CD4-positive, alpha-beta T cell treated with Interferon alpha-2 for 1 hour (primary cell): ENCODE data around the gene CDH15.

Experiments used
- DNase-seq, 2 donors: peaks; one replicate each; pipeline ENCODE4 v3.0.0-alpha.2; 2020 to 2022

CDH15 gene

DNA sequence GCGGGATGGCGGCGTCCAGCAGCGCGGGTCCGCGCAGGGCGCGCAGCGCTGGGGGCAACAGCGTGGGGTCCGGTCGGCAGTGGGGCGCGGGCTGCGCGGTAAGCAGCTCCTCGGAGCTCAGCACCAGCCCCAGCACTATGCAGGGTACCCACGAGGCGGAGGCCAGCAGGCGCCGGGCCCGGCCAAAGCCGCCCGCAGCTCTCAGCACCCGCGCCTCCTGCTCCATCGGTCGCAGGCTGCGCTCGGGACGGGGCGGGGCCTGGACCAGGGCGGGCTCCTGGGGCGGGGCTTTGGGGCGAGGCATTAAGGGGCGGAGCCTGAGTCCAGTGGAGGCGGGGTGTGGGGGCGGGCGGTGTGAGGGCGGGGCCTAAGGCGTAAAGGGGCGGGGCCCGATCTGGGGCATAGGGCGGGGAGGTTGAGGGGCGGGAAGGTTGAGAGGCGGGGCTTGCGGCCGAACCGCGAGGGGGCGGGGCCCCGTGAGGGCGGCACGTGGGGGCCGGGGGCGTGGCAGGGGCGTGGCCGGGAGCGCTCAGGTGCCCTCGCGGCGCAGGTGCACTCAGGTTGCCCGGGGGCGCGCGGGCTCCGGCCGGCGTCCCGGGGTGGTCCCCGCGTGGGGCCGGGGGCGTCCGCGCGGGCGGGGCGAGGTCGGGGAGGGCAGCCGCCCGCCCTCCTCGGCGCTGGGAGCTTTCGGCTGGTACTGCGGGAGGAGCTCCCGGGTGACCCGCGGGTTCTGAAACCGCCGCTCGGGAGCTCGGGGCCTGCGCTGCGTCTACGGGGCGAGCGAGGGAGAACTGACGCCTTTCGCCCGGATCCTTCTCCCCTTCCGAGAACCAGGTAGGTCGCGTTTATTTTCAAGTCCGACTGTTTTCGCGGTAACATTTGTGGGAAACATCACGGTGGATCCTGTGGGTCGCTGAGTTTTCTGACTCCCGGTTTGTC is 30.2 kb downstream of the CDH15 start:
- peak; percentile 80 to 87 for DNase-seq

DNA sequence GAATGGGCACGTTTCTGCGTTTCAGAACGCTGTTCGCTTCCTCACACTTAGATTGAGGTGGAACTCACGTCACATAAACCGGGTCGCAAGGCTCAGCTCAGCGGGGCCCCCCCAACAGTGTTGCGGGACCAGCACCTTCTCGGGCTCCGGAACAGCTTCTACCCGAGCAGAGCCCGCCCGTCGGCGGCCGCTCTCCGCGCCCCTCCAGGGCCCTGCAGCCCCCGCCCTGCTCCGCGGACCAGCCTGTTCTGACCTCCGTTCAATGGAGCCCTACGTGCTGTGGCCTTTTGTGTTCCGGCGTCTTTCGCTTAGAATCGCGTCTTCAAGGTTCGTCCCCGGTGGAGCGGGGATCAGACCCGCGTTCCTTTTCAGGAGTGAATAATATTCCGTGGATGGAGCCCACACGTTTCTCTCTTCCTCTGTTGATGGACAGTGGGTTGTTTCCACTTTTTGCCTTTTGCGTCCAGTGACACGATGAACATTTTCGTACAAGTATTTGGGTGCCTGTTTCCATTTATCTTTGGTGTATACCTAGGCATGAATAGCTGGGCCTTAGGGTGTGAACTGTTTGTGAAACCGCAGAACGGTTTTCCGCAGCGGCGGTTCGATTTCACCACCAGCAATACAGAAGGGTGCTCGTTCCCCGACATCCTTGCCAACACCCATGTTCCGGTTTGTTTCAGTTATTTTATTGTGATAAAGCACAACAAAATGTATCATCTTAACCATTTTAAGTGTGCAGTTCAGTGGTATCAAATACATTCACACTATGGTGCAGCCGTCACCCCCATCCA is 31.1 kb downstream of the CDH15 start:
- no peak for DNase-seq

DNA sequence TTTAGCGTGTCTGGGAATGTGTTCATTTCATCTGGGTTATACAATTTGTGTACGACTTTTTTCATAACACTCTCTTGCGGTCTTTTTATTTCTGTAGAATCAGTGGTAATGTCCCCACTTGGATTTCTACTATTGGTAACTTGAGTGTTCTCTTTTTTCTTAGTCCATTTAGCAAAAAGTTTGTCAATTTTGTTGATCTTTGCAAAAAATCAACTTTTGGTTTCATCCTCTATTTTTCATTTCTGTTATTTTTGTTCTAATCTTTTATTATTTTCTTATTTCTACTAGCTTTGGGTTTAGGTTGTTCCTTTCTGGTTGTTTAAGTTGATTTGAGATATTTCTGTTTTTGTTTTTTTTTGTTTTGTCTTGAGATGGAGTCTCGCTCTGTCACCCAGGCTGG is 36.4 kb downstream of the CDH15 start:
- DNase-seq: no peak

DNA sequence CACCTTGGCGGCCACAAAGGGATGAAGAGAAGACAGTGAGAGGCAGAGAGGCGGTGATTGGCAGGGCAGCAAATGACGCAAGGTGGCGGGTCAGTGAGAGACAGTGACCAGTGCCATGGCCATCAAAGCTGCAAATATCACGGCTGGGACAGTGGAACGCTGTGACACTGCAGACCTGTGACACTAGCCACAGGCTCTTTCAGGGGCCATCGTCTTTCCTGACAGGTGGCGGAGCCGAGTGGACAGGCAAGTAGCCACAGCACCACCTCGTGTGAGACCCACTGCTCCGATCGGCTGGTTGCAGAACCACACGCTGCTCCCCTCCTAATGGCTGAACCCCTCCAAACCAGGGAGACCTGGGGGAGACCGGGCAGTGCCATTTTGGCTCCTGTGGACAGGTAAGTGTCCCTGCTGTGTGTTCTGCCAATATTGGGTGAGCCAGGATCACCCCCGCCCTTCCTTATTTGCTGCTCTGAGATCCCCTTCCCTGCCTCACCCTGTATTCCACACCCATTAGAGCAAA is 38.0 kb downstream of the CDH15 start:
- no peak for DNase-seq

DNA sequence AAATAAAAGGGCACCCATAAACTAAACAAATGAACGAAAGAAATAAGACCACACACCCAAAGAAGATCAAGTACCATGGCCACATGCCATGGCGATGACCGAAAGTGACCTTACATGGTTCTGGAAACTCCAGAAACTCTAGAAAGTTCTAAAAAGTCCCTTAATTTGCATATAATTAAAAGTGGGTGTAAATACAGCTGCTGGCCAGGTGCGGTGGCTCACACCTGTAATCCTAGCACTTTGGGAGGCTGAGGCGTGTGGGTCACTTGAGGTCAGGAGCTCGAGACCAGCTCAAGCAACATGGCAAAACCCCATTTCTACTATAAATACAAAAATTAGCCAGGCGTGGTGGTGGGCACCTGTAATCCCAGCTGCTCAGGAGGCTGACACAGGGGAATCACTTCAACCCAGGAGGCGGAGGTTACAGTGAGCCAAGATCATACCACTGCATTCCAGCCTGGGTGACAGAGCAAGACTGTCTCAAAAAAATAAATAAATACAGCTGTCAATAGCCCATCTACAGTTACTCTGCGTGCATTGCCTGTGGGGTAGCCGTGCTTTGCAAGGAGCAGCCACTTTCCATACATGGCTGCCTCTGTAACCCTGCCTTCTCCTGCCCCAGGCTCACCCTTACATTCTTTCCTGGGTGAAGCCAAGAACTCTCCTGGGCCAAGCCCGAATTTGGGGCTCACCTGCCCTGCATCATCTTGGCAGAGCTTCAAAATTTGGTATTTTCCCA is 38.8 kb downstream of the CDH15 start:
- no peak for DNase-seq

DNA sequence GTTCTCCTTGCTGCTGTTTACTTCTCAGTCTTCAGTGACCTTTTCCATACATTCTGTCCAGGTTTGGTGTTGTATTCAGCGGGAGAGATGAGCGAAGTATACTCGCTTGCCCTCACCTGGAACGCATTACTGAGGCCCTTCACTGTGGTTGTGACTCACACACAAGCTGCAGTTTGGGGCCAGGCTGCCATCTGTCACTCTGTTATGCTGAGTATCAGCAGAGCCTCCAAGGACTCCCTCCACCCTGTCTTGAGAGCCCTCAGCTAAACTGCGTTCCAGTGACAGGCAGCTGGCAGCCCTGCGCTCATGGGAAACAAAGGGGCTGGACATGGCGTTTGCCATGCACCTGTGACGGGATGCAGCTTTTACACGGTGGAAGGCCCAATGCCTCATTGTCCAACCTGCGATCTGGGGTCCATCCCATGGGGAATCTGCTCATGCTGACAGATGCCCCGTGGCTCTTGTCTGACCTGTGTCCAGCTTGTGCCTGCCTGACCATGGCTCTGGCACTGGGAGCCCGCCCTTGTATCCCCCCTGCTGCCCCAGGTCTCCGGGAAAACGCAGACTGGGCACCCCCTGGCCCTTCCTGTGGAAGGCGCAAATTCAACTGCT is 39.5 kb downstream of the CDH15 start:
- DNase-seq: no peak

DNA sequence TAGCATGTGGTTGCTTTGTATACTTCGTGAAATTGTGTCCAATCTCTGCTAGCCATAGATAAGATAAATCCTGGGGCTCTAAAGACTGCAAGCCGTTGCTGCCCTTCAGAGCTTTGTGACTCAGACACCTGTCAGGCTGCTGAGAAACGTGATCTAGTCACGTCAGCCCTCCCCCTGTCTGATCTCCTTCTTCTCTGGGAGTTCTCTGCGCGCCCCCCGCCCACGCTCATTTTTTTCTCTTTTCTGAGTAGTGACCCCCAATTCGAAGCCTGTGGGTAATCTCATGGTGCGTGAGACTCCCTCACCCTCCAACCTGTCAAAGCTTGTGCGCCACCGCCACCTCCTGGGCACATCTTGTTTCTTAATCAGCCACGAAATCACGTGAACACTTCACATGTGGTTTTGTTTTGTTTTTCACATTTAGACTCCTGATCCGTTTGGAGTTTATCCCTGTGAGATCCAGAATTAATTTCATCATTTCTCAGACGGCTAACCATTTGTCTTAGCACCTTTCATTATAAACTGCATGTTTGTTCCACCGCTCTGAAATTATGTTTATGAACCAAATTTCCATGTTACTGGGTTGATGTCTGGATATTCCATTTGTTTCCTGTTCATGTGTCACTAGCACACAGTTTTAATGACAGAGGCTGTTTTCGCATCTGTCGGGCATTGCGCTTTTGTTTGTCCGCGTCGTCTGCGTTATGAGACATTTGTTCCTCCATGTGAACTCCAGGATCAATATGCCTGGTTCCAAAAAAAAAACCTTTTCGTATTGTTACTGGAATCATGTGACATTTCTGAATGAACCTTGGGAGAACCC is 45.0 kb downstream of the CDH15 start:
- peak; percentile 81 to 85 for DNase-seq

DNA sequence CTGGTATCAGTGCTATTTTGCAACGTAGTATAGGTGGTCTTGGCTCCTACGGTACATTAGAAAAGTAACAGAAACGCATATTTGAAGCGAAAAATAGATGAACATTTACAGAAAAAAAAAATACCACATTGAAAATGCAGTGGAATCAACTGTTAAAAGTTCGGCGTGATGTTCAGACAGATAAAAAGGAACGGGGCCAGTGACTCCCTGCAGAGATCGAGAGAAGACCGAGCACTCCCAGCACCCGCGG is 45.5 kb downstream of the CDH15 start:
- no peak for DNase-seq

DNA sequence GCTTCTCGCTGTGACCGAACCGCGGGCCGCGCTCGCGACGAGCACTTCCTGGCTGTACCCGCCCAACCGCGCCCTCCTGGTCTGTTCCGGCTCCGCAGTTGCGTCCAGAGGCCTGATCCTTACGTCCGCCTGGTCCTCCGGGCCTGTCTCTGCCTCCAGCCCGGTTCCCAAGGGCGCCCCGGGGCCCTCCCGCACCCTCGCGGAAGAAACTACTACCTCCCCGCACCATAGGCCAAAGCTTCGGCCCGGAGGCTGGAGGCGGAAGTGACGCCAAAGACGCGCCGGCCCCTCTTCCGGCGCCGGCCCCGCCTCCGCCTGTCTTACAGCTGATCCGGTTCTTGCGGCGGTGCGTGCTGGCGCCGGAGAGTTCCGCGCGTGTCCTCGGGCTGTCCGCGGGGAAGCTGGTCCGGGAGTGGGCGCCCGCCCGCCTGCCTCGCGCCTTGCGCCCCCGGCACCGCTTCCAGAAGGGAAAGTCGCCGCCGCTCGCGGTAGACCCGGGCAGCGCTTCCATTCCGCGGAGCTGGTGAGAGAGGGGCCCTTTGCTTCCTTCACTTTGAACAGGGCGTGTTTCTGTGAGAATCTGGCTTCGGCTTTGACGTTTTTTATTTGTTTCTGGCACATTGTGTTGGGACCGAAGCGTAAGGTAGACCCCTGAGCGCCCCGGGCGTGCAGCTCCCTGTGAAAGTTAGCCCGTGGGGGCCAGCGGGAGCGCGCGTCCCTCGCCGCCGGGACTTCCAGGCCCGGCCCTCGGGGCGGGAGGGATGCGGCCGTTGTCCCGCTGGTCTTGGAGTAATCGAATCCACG is 46.0 kb downstream of the CDH15 start, which contains the start of gene ZNF778:
Gene ZNF778 (plus strand): TSS at position 316 of the 804 bp plus-strand sequence. CDS start 3,425 bp downstream, outside the sequence.
- DNase-seq: peak; percentile 82 to 86

DNA sequence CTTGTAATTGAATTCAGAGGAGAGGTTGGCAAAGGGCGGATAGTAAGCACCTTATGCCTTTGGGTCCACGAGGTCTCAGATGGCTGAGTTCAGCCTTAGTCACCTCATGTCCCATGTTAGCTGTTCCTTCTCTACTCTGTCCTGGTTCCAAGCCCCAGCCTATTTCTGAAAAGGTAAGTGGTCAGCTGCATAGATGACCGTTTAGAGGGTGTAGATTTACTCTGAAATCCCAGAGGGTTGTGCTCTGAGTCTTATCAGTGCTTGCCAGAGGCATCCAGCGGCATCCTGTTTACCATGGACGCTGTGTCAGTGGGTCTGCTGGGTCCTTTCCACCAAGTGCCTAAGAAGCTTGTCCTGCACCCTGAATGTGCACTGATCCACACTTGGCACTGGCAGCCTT is 47.8 kb downstream of the CDH15 start:
- DNase-seq: no peak

DNA sequence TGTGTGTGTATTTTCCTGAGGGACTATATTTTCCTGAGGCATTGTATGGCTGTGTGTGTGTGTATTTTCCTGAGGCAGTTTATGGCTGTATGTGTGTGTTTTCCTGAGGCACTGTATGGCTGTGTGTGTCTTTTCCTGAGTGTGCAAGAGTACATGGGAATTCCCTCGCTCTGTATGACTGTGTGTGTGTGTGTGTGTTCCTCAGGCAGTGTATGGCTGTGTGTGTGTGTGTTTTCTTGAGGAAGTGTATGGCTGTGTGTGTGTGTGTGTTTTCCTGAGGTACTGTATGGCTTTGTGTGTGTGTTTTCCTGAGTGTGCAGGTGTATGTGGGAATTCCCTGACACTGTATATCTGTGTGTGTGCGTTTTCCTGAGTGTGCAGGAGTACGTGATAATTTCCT is 50.1 kb downstream of the CDH15 start:
- no peak for DNase-seq

DNA sequence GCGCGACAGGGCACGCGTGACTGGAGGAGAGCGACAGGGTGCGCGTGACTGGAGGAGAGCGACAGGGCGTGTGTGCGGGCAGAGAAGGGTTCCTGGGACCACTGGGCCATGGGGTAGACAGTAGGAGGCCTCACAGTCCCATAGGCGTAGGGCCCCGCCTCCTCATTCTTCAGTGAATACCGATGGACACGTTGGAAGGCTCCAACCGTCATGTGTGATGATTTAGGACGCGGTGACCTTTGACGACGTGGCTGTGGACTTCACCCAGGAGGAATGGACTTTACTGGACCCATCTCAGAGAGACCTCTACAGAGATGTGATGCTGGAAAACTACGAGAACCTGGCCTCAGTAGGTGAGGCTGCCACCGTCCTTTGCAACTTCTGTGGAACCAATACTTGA is 51.4 kb downstream of the CDH15 start:
- no peak for DNase-seq

DNA sequence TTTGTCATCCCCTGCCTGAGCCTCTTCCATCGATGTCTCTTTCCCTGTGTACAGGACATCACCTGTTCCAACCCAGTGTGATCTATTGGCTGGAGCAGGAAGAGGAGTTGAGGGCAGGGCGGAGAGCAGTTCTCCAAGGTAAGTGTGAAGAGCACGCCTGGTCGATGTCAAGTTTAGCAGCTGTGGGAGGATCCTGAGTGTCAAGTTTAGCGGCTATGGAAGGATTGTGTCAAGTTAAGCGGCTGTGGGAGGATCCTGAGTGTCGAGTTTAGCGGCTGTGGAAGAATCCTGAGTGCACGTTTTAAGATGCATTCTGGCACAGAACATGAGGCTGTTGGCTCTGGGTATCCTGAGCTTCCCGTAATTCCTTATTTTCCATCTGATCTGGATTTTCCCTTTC is 53.1 kb downstream of the CDH15 start:
- no peak for DNase-seq

DNA sequence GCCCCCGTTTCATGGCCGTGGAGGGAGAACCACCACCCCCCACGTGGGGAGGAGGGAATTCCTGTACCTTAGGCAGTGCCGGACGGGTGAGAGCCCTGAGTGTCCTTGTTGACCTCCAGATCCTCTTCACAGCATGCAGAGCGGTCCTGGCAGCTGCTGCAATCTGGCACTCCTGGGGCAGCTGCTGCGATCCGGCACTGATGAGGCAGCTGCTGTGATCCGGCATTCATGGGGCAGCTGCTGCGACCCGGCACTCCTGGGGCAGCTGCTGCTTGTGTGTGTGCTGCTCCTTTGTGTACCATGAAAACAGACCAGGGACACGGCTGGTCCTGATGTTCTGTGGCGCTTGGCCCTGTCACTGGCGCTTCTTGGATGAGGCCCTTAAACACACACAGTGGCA is 58.7 kb downstream of the CDH15 start:
- no peak for DNase-seq

DNA sequence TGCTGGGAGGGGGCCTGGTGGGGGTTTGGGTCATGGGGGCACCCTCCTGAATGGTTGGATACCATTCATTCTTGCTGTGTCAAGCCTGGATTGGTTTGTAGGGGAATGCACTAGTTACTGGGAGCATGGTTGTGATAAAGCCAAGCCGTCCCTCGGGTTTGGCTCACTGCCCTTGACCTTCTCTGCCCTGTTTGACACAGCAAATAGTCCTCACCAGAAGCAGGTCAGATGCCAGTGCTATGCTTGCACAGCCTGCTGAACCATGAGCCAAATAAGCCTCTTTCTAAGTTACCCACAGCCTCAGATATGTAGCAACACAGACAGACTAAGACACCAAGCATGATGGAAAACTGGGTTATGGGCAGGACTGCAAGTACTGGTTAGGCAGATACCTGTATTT is 60.6 kb downstream of the CDH15 start:
- no peak for DNase-seq

DNA sequence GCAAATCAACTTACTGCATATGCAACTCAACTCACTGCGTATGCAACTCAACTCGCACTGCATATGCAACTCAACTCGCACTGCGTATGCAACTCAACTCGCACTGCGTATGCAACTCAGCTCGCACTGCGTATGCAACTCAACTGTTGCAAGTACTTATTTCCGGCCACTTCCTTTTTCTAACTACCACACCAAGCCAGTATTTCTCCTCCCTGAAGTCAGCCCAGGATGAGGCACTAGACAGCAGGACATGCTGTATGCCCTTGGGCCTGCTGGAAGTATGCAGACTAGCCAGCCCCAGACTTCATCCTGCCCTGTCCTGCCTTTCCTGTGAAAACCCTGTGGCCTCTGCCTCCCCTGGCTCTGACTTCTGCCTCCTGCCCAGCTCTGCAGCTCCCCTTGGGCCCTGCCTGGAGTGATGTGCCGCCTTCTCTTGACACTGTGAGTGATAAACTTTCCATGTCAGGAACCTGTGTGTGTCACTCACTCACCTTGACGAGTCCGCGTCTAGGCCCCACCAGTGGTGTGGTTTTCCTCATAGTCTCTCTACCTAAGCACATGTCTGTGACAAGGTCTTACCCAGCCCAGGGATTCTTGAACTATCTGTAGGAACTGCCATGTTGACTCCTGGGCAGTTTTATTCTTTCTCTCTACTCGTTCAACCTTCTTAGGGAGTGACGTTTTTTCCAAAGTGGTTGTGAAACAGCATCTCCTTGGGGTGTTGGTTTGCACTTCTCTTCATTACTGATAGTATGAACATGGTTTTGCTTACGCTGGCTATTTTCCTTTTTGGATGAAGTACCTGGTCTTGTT is 62.3 kb downstream of the CDH15 start:
- DNase-seq: no peak

DNA sequence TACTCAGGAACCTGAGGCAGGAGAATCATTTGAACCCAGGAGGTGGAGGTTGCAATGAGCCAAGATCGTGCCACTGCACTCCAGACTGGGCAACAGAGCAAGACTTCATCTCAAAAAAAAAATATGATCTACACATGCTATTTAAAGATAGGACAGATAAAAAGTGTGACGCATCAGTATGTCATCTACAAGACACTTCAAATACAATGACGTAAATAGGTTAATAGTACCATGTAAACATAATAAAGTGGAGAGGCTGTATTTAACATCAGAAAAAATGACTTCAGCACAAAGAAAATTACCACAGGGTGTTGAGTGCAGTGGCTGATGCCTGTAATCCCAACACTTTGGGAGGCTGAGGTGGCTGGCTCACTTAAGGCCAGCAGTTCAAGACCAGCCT is 66.2 kb downstream of the CDH15 start:
- no peak for DNase-seq

DNA sequence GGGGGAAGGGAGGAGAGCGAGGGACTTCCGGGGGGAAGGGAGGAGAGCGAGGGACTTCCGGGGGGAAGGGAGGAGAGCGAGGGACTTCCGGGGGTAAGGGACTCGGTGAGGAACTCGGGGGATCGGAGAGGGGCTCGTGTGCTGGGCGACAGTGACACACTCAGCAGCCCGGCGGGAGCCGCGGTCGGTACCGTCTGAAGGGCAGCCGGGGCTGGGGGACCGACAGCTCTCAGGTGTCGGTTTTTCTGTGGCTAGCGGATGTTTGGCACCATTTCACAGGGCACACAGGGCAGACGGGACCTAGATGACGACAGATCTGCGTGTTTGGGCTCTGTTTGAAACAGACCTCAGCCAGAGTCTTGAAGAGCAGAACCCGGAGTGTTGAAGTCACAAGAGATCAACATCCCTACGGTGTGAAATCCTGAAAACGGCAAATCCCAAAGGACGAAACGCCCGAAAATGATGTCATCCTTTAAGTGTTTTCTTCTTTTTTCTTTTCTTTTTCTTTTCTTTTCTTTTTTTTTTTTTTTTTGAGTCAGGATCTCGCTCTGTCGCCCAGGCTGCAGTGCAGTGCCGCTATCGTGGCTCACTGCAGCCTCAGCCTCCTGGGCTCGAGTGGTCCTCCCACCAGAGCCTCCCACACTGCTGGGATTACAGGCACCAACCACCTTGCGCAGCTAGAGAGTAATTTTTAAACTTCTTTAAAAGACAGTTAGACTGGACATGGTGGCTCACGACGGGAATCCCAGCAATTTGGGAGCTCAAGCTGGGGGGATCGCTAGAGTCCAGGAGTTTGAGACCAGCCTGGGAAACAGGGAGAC is 69.8 kb downstream of the CDH15 start:
- DNase-seq: peak; percentile 86 to 88

DNA sequence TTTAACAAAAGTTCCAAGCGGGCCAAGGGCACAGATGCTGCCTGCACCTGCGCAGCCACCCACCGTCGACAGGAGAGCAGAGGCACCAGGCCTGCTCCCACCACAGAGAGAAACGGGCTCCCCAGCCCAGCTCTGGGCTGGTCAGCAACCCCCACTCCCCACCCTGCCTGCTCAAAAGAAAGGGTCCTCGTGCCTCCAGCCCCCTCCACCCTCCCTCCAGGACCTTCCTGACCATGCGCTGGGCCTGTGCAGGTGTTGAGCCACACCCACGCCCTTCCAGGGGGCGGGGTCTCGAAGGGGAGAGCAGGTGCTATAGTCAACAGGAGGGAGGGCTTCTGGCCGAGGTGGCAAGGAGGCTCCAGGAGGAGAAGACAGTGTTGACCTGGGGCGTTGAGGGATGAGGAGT is 71.2 kb downstream of the CDH15 start:
- no peak for DNase-seq
